Measurements from ENCODE around the gene PIP5K1C.
"Not testable (repeated sequence)": the region's sequence is repeated elsewhere in the genome, so short reads cannot be mapped to it uniquely, and the experiment has no call there.

PIP5K1C gene

DNA sequence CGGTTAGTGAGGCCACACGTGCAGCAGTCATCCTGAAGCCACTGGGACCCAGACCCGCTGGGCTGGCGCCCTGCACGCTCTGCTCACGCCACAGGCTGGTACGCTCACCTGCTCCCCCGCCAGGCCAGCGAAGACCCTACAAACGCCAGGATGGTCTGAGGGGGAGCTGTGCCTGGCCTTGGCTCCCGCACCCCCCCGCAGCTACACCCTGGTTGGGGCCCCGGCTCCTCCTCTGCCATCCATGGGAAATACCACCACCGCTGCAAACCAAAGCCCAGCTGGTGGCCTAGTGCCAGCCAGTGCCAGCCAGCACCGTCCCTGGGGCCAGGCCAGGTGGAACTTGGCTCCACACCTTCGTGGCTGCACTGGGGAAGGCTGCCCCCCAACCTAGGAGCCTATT is 50.4 kb downstream of the PIP5K1C start:
- TF ChIP-seq, protein P1, sequence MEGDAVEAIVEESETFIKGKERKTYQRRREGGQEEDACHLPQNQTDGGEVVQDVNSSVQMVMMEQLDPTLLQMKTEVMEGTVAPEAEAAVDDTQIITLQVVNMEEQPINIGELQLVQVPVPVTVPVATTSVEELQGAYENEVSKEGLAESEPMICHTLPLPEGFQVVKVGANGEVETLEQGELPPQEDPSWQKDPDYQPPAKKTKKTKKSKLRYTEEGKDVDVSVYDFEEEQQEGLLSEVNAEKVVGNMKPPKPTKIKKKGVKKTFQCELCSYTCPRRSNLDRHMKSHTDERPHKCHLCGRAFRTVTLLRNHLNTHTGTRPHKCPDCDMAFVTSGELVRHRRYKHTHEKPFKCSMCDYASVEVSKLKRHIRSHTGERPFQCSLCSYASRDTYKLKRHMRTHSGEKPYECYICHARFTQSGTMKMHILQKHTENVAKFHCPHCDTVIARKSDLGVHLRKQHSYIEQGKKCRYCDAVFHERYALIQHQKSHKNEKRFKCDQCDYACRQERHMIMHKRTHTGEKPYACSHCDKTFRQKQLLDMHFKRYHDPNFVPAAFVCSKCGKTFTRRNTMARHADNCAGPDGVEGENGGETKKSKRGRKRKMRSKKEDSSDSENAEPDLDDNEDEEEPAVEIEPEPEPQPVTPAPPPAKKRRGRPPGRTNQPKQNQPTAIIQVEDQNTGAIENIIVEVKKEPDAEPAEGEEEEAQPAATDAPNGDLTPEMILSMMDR (IDR thresholded peaks at IDR 0.05; ENCODE audit: low read depth, low read length, missing control alignments): no peak
- no peak overlapping the region for H3K4me3 ChIP-seq (replicated peaks; ENCODE audit: low read depth, low read length)
- DNase-seq (ENCODE audit: extremely low read depth, low read depth): no peak

DNA sequence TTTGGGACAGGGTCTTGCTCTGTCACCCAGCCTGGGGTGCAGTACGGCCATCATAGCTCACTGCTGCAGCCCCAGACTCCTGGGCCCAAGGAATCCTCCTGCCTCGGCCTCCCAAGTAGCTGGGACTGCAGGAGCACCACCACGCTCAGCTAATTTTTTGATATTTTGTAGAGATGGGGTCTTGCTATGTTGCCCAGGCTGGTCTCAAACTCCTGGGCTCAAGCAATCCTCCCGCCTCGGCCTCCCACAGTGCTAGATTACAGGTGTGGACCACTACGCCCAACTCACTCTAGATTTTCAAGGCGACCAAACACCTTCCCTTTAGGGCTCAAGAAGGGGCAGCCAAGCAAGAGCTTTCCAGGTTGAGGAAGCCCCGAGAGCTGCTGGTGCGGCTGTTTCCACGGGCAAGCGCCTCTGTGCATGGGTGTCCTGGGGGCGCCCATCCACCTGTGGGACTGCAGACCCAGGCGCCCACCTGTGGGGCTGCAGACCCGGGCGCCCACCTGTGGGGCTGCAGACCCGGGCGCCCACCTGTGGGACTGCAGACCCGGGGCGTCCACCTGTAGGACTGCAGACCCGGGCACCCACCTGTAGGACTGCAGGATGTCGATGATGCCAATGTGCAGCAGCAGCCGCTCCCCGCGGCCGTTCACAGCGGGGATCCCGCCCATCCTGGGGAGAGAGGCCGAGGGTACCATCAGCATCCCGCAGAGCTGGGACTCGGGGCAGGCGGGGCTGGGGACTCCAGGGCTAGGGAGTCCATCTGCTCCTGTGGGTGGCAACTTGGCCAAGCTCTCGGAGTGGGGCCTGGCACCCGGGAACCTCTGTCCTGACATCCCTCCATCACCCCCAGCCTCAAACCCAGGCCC is 52.0 kb downstream of the PIP5K1C start:
- TF ChIP-seq, protein P1 (IDR thresholded peaks at IDR 0.05; ENCODE audit: low read depth, low read length, missing control alignments): no peak
- no peak for DNase-seq (ENCODE audit: extremely low read depth, low read depth)
- no peak overlapping the region for H3K4me3 ChIP-seq (replicated peaks; ENCODE audit: low read depth, low read length)

DNA sequence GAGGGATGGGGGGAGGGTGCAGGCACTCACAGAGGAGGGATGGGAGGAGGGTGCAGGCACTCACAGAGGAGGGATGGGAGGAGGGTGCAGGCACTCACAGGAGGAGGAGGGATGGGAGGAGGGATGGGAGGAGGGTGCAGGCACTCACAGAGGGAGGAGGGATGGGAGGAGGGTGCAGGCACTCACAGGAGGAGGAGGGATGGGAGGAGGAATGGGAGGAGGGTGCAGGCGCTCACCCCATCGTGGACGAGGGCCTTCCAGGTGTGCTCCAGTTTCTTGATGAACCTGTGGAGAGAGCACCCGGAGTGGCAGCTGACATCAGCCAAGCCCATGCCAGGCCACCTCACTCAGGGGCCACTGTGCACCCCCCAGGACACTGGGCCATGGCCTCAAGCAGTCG is 53.2 kb downstream of the PIP5K1C start:
- not testable (repeated sequence) for DNase-seq (ENCODE audit: extremely low read depth, low read depth); H3K4me3 ChIP-seq (replicated peaks; ENCODE audit: low read depth, low read length)

DNA sequence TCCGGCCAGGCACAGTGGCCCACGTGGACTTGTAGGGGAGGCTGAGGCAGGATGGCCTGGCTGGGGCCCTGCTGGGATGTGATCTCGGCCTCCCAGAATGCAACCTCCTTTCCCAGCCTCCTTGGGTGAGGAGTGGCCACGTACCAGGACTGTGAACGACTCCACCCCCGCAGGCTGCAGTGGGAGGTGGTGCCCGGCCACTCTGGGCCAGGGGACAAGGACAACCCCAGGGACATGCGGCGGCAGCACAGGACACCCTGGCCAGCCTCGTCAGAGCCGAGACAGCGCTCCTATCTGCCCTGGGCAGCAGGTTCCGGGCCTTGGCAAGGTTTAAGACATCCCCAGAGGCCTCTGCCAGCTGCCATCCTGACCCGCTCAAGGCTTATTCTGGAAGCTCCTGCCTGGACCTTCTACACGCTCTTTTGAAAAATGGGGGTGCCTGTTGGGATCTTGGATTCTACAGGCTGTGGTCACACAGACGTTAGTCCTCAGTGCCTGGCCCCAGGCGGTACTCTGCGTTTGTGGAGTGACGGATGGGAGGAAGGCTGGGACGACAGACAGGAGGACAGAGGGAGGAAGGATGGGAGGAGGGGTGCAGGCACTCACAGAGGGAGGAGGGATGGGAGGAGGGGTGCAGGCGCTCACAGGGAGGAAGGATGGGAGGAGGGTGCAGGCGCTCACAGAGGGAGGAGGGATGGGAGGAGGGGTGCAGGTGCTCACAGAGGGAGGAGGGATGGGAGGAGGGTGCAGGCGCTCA is 53.8 kb downstream of the PIP5K1C start:
- TF ChIP-seq, protein P1 (IDR thresholded peaks at IDR 0.05; ENCODE audit: low read depth, low read length, missing control alignments): no peak
- no peak overlapping the region for H3K4me3 ChIP-seq (replicated peaks; ENCODE audit: low read depth, low read length)
- DNase-seq (ENCODE audit: extremely low read depth, low read depth): no peak

DNA sequence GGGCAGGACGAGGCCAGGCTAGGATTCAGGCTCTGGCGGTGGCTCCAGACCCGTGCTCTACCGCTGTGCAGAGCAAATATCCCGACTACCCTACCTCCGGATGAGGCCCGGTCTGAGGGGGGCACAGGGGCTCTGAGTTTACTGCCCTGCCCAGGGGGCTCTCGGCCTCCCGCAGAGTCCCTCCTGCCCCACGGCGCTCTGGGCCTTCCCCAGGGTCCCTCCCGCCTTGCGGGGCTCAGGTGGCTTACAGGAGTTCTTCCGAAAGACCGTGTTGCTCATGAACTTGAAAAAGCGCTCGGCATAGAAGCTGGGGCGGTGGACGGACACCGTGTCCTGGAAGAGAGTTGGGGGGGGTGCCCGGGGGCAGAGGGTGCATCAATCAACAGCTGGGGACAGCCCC is 54.5 kb downstream of the PIP5K1C start:
- TF ChIP-seq, protein P1 (IDR thresholded peaks at IDR 0.05; ENCODE audit: low read depth, low read length, missing control alignments): no peak
- H3K4me3 ChIP-seq (replicated peaks; ENCODE audit: low read depth, low read length): no peak overlapping the region
- DNase-seq (ENCODE audit: extremely low read depth, low read depth): no peak

- TF ChIP-seq, protein P1 (IDR thresholded peaks at IDR 0.05; ENCODE audit: low read depth, low read length, missing control alignments): no peak
- H3K4me3 ChIP-seq (replicated peaks; ENCODE audit: low read depth, low read length): no peak overlapping the region
- no peak for DNase-seq (ENCODE audit: extremely low read depth, low read depth)
Observed at GRCh38 chr19:3645067-3645396, 55.2 kb downstream of the PIP5K1C start.

- H3K4me3 ChIP-seq (replicated peaks; ENCODE audit: low read depth, low read length): no peak overlapping the region
- TF ChIP-seq, protein P1 (IDR thresholded peaks at IDR 0.05; ENCODE audit: low read depth, low read length, missing control alignments): no peak
- no peak for DNase-seq (ENCODE audit: extremely low read depth, low read depth)
Observed at GRCh38 chr19:3644351-3645066, 55.8 kb downstream of the PIP5K1C start.

Measured in HFF-Myc (cell line).